ENCODE data around the gene PPM1E. TPM values are rescaled to one million over a fixed set of nuclear protein-coding genes. Genes with fewer than 3 reads are reported as not detected.
A peak's percentile ranks its signal among the peaks of the same experiment; 100 is the strongest.
"Not testable (repeated sequence)": the region's sequence is repeated elsewhere in the genome, so short reads cannot be mapped to it uniquely, and the experiment has no call there.

Gene PPM1E
- total RNA-seq, 1 donor: under 0.01 TPM

GRCh38 chr17:58956997-58957724 is 201.5 kb downstream of the PPM1E start:
- DNase-seq (ENCODE audit: low read depth): no peak
- TF ChIP-seq CTCF (IDR thresholded peaks at IDR 0.05; ENCODE audit: insufficient read depth, low read depth, low read length): no peak
- H3K4me3 ChIP-seq (ENCODE audit: low read depth, low read length): no peak overlapping the region

GRCh38 chr17:58957725-58958073 is 202.0 kb downstream of the PPM1E start:
- DNase-seq (ENCODE audit: low read depth); H3K4me3 ChIP-seq (ENCODE audit: low read depth, low read length): not testable (repeated sequence)

DNA sequence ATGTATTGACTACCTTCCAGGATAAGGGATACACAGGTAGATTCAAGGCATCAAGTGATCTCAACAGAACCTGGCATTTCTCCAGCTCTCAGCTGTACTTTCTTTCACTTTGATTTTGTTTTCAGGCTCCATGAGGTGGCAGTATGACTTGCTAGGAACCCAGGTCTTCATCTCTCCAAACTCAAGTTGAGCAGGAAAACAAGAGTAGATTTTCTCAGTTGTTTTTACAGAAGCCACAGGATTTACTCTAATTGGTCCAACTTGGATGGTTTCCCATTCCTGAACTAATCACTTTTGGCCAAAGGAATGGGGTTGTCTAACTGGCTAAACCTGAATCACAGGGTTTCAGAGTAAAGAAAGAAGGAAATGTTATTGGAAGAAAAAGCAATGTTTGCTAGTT is 204.4 kb downstream of the PPM1E start:
- DNase-seq (ENCODE audit: low read depth): peak; percentile 43
- TF ChIP-seq CTCF (IDR thresholded peaks at IDR 0.05; ENCODE audit: insufficient read depth, low read depth, low read length): peak; percentile 22
- no peak overlapping the region for H3K4me3 ChIP-seq (ENCODE audit: low read depth, low read length)

DNA sequence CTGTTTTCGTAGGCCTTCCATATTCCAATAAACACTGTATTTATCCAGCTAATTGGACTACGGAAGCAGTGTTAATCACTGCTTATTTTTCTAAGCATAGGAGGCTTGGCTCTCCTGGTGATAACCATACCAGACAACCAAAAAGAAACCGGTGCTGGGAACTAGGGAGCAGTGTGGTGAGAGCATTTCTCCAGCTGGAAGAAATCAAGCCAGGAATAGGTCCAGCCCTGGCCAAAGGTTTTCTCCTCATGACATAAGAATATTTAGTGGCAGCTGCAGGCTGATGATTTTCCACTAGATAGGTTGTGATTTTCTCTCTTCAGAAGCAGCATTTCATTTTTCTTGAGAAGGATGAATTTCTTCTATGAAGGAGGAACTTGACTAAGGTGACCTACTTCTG is 209.6 kb downstream of the PPM1E start:
- no peak for DNase-seq (ENCODE audit: low read depth)
- no peak overlapping the region for H3K4me3 ChIP-seq (ENCODE audit: low read depth, low read length)
- TF ChIP-seq CTCF (IDR thresholded peaks at IDR 0.05; ENCODE audit: insufficient read depth, low read depth, low read length): no peak

DNA sequence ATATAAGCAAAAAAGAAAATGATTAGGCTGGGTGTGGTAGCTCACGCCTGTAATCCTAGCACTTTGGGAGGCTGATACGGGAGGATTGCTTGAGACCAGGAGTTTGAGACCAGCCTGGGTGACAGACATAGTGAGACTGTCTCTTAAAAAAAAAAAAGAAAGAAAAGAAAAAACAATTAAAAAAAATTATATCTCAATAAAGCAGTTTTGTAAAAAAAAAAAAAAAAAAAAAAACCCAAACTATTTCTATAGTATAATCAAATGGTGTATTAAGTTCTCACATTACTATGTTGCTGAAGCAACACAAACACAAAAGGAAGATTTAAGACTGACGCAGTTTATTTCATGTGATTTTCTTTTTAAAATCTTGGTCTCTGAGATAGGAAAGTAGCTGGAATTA is 210.6 kb downstream of the PPM1E start:
- H3K4me3 ChIP-seq (ENCODE audit: low read depth, low read length): no peak overlapping the region
- DNase-seq (ENCODE audit: low read depth): no peak
- TF ChIP-seq CTCF (IDR thresholded peaks at IDR 0.05; ENCODE audit: insufficient read depth, low read depth, low read length): no peak

DNA sequence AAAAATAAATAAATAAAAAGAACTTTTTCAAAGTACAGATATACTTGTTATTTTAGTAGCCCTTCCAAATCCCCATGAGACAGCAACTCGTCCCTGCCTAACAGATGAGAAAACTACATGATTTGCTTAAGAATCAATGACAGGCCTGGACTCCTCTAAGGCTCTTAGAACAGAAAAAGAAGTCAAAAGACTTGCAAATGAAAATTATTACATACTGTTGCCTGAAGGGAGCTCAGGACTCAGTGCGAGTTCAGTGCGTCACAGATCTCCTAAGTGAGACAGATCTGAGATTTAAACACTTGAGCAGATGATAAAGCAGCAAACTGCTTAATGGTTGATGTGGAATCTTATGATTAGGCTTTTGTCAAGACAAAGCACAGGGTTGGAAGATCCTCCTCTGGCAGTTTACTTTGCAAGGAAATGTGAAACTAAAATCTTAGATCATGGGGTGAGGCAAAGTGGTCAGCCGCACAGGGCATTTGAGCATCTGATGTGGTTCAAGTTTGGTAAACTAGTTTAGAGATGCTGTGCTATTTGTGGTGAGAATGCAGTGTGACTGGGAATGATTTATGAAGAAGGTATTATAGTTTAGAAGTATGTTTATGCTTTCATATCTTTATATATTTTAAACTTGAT is 212.9 kb downstream of the PPM1E start:
- peak; percentile 35 for DNase-seq (ENCODE audit: low read depth)
- H3K4me3 ChIP-seq (ENCODE audit: low read depth, low read length): no peak overlapping the region
- TF ChIP-seq CTCF (IDR thresholded peaks at IDR 0.05; ENCODE audit: insufficient read depth, low read depth, low read length): no peak

DNA sequence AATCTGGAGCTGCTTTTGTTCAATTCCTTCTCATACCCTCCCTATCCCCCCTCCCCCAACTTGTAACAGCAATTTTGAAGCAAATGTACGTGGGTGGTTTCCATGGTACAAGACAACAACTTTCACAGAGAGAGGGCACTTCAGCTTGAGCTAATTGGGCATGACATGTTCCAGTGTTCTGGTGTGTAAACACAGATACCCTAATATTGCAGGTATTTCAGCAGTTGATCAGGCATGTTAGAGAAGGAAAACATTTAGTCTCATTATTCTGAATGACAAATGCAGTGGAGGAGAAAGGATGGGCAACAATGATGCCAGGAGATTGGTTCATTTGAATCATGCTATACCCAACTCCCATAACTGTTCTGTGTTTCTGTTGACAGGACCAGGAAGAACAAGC is 213.5 kb downstream of the PPM1E start:
- no peak overlapping the region for H3K4me3 ChIP-seq (ENCODE audit: low read depth, low read length)
- no peak for DNase-seq (ENCODE audit: low read depth)
- no peak for TF ChIP-seq CTCF (IDR thresholded peaks at IDR 0.05; ENCODE audit: insufficient read depth, low read depth, low read length)

Measured in fibroblast of villous mesenchyme (primary cell).